Activated naive CD8-positive, alpha-beta T cell treated with anti-CD3 and anti-CD28 coated beads for 36 hours (primary cell): ENCODE data around the gene SERPINB3. TPM values are rescaled to one million over a fixed set of nuclear protein-coding genes. Genes with fewer than 3 reads are reported as not detected.

Experiments
- DNase-seq: peaks from one replicate; pipeline ENCODE4 v3.0.0; 2021
- H3K27ac Mint-ChIP-seq: one replicate; pipeline ENCODE4 v1.8.0; 2022; ENCODE audit warnings: mild to moderate bottlenecking, moderate library complexity, mixed read lengths
- H3K27me3 Mint-ChIP-seq: one replicate; pipeline ENCODE4 v1.8.0; 2022; ENCODE audit warnings: mild to moderate bottlenecking, mixed read lengths
- H3K36me3 Mint-ChIP-seq: one replicate; pipeline ENCODE4 v1.8.0; 2021; ENCODE audit warnings: mild to moderate bottlenecking, mixed read lengths
- H3K4me1 Mint-ChIP-seq: one replicate; pipeline ENCODE4 v1.8.0; 2021; ENCODE audit warnings: mixed read lengths
- H3K4me3 Mint-ChIP-seq: one replicate; pipeline ENCODE4 v1.8.0; 2022; ENCODE audit warnings: mild to moderate bottlenecking, moderate library complexity, mixed read lengths
- H3K9me3 Mint-ChIP-seq: one replicate; pipeline ENCODE4 v1.8.0; 2022; ENCODE audit warnings: mixed read lengths
- total RNA-seq, 2 experiments: library from RNA; stranded (reverse); gene quantifications; one replicate each; pipeline ENCODE4 v1.2.3, GENCODE V29; 2021

SERPINB3 gene
- total RNA-seq, 2 experiments from 2014 or later = not detected

DNA sequence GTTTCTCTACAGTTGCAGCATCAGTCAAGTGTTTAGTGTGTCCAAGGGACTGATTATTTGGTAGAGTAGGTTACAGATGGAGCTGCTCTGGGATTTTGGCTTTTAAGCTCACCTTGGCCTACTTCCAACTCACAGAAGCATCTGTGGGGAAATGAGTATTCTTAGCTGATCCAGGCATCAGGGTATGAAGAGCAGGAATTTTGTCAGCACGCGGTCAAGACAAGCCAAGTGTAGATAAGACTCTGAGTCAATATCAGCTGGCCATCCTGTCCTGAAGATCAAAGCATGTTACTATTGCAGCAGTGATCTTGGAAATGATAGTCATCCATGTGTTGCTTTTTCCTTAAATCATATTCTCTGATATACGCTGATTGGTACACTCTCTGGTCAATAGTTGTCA is 42.0 kb downstream of the SERPINB3 start:
- Mint-ChIP-seq H3K36me3 (no peaks in the 10 kb centered on the region), H3K27me3 (no peaks in the 10 kb centered on the region), H3K27ac (no peak overlapping the region), H3K4me3 (no peak overlapping the region), H3K9me3 (peaks cover 8% of the 10 kb centered on the region), H3K4me1 (no peaks in the 10 kb centered on the region)
- DNase-seq = no peak

DNA sequence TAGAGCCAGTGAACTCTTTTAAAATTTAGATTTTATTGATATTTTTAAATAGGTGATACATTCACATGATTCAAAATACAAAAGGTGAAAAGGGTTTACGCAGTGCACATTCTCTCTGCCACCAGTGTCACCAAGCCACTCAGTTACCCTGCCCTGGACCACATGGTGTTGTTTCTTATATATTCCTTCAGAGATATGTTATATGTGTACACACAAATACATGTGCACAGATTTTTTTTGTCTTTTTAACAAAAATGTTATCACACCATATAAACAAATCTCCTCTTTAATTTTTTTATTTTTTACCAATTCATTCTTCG is 43.8 kb downstream of the SERPINB3 start:
- Mint-ChIP-seq H3K4me3 (no peak overlapping the region), H3K9me3 (peaks cover 7% of the 10 kb centered on the region), H3K27me3 (peaks cover 4% of the 10 kb centered on the region), H3K36me3 (no peaks in the 10 kb centered on the region), H3K27ac (no peak overlapping the region), H3K4me1 (no peaks in the 10 kb centered on the region)
- no peak for DNase-seq

DNA sequence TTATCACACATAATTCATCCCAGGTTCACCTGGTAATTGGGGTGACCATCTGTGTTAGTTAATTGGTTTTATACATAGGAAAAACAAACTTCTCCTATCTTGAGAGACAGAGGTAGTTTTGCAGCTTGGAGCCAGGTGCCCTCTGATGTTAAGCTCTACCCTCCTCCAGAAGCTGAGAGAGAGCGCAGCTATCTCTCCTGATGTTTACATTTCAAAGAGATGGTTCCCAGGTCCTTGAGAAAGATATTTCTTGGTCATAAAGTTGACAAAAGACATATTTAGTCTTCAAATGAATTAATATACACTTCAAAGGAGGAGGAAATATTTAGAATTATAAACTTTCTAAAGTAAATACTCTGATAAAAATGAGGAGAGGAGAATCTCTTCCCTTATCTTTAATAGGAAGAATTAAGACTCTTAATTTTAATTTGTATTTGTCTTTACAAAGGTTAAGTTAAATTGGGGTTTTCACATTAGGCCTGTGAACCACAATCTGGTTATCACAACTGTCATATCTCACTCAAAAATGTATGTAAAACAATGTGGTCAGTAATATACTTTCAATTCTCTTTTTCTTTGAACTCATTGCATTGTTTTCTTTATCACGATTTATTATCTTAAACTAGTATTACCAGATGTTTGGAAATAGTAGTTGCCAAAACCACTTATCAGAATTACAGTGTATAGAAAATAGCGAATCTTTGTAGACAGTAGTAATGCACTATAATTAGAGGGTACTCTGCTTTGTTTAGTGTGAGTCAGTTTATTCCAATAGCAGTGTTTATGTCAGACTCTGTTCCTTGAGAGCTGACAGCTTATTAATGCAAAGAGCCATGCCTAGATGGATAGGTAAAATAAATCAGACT is 44.4 kb downstream of the SERPINB3 start:
- H3K27me3 Mint-ChIP-seq = peaks cover 7% of the 10 kb centered on the region
- no peak overlapping the region for H3K4me3 Mint-ChIP-seq
- H3K36me3 Mint-ChIP-seq = no peaks in the 10 kb centered on the region
- H3K27ac Mint-ChIP-seq = no peak overlapping the region
- H3K9me3 Mint-ChIP-seq = peaks cover 7% of the 10 kb centered on the region
- no peak for DNase-seq
- H3K4me1 Mint-ChIP-seq = no peaks in the 10 kb centered on the region

DNA sequence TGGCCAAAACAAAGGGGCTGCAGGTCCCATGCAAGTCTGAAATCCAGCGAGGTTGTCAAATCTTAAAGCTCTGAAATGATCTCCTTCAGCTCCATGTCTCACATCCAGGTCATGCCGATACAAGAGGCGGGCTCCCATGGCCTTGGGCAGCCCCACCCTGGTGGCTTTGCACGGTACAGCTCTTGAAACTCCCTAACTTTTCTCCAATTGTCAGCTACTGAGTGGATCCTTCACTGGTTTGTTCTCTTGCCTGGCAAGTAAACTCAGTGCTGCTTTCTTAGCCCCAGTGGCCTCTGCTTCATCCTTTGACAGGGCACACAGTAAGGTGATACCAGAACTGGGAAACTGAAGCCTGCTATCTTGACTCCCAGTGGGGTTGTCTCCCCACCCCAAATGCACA is 48.3 kb downstream of the SERPINB3 start:
- no peak overlapping the region for H3K27ac Mint-ChIP-seq
- H3K4me1 Mint-ChIP-seq = no peaks in the 10 kb centered on the region
- DNase-seq = no peak
- H3K9me3 Mint-ChIP-seq = no peaks in the 10 kb centered on the region
- no peaks in the 10 kb centered on the region for H3K36me3 Mint-ChIP-seq
- peaks cover 7% of the 10 kb centered on the region for H3K27me3 Mint-ChIP-seq
- no peak overlapping the region for H3K4me3 Mint-ChIP-seq

DNA sequence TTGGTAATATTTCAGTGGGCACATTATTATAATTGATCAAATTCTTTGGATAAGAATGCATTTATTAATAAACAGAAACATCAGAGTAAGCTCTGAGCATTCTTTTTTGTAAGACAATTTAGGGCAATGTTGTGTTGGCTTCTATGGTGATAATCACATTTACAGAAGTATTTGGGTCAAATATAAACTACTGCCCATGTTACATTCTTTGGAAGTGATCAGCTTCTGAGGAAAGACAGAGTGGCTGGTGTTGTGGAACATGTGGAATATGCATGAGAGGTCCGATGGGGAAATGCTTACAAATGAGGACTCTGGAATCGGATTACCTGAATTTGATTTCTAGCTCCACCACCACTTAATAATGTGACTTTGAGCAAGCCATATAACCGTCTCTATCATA is 55.2 kb downstream of the SERPINB3 start:
- Mint-ChIP-seq H3K36me3 (no peaks in the 10 kb centered on the region), H3K27me3 (no peaks in the 10 kb centered on the region), H3K4me3 (no peak overlapping the region), H3K4me1 (no peaks in the 10 kb centered on the region), H3K27ac (no peak overlapping the region), H3K9me3 (no peaks in the 10 kb centered on the region)
- no peak for DNase-seq

Other genes starting within 250 kb of the SERPINB3 start
- 10 to 100 TPM; 43.3 to 47.3 TPM for gene VPS4B, start 239.4 kb downstream of the SERPINB3 start, total RNA-seq
- not detected for gene SERPINB5, start 184.9 kb downstream of the SERPINB3 start, total RNA-seq
- not detected for gene SERPINB12, start 119.5 kb downstream of the SERPINB3 start, total RNA-seq
- gene SERPINB13, start 74.5 kb downstream of the SERPINB3 start, total RNA-seq = not detected
- not detected for gene SERPINB4, start 17.6 kb downstream of the SERPINB3 start, total RNA-seq
- not detected for gene SERPINB11, start 41.1 kb upstream of the SERPINB3 start, total RNA-seq
- not detected for gene SERPINB7, start 113.5 kb upstream of the SERPINB3 start, total RNA-seq
- gene SERPINB2, start 225.8 kb upstream of the SERPINB3 start, total RNA-seq = not detected
- under 1 TPM in 1 of 2 experiments, not detected in 1; 0.14 TPM for gene SERPINB10, start 246.1 kb upstream of the SERPINB3 start, total RNA-seq